ENCODE data around the gene DRAM2. TPM values are rescaled to one million over a fixed set of nuclear protein-coding genes. Genes with fewer than 3 reads are reported as not detected.

DRAM2 gene
- total and polyA plus RNA-seq, 12 donors: 21.2 to 126 (median 50.8) TPM

Small RNA genes lying within 50 kb of the gene (small RNA-seq; reads per million reads assigned to genes)
- gene AL355816.1: 0 reads per million in 2 donors

Other genes starting within 250 kb of the DRAM2 start
- gene LRIF1, start 176.2 kb downstream of the DRAM2 start, total RNA-seq: 10 to 100 TPM in 4 of 9 donors, 1 to 10 TPM in 5; 5.9 to 17.7 (median 9.7) TPM
- 10 to 100 TPM in 1 of 3 donors, 1 to 10 TPM in 2; 5.8 to 20.5 (median 7.4) TPM for gene LRIF1, start 176.2 kb downstream of the DRAM2 start, polyA plus RNA-seq
- 10 to 100 TPM; 30.3 to 47.0 (median 39.9) TPM for gene CEPT1, start 130 bp upstream of the DRAM2 start, total RNA-seq
- 10 to 100 TPM; 17.0 to 55.8 (median 21.7) TPM for gene CEPT1, start 130 bp upstream of the DRAM2 start, polyA plus RNA-seq
- gene DENND2D, start 60.6 kb upstream of the DRAM2 start, total RNA-seq: 10 to 100 TPM; 37.0 to 62.9 (median 43.4) TPM
- 10 to 100 TPM; 38.1 to 57.3 (median 39.9) TPM for gene DENND2D, start 60.6 kb upstream of the DRAM2 start, polyA plus RNA-seq
- gene CHI3L2, start 87.6 kb upstream of the DRAM2 start, total RNA-seq: 1 to 10 TPM in 5 of 9 donors, under 1 TPM in 3, not detected in 1; 0.33 to 9.1 (median 2.5) TPM
- gene CHI3L2, start 87.6 kb upstream of the DRAM2 start, polyA plus RNA-seq: 1 to 10 TPM in 2 of 3 donors, under 1 TPM in 1; 0.35 to 3.0 (median 2.7) TPM
- under 1 TPM in 1 of 9 donors, not detected in 8; 0.19 TPM for gene CHIA, start 150.8 kb upstream of the DRAM2 start, total RNA-seq
- gene CHIA, start 150.8 kb upstream of the DRAM2 start, polyA plus RNA-seq: under 1 TPM in 1 of 3 donors, not detected in 2; 0.07 TPM